Measurements from ENCODE around the gene CEP104. TPM values are rescaled to one million over a fixed set of nuclear protein-coding genes. Genes with fewer than 3 reads are reported as not detected.

CEP104 gene
- polyA plus RNA-seq, 1 of the 3 experiments (the other 2 are of a cell fraction), result 19.2 TPM

GRCh38 chr1:3790500-3790923, 66.5 kb downstream of the CEP104 start:
- Histone ChIP-seq H3K9me2 (no peaks in the 10 kb centered on the region), H3K4me3 (ENCODE audit: low read depth in 2 of 2, low read length in 1 of 2) (no peak overlapping the region), H3K4me1 (ENCODE audit: control insufficient read depth in 1 of 2, insufficient read depth in 2 of 2, low read depth in 1 of 2, low read length in 1 of 2) (peaks cover 0 to 15% of the 10 kb centered on the region in 2 experiments; a peak in 2 of 4 replicates), H3K79me2 (ENCODE audit: insufficient read depth) (peaks cover 84% of the 10 kb centered on the region), H3K4me2 (no peak overlapping the region), H3K36me3 (replicated peaks in 1 of 2; ENCODE audit: control insufficient read depth in 1 of 2, insufficient read depth in 2 of 2, low read length in 1 of 2) (peaks cover 3 to 25% of the 10 kb centered on the region in 2 experiments), H3K27ac (ENCODE audit: low read depth in 2 of 2, low read length in 1 of 2) (no peak overlapping the region), H4K20me1 (ENCODE audit: insufficient read depth) (peaks cover 65% of the 10 kb centered on the region), H3F3A (replicated peaks; ENCODE audit: insufficient read depth) (no peaks in the 10 kb centered on the region), H2AFZ (ENCODE audit: low read depth) (no peak overlapping the region), H3K27me3 (ENCODE audit: insufficient read depth) (no peaks in the 10 kb centered on the region), H3K9me3 (no peaks in the 10 kb centered on the region), H3K9ac (no peak overlapping the region)
- POLR2A ChIA-PET, result no interaction called here
- WGBS (ENCODE audit: low lambda C conversion rate), result 100% methylated on average over 1 of the region's 12 CpGs
- TF ChIP-seq IRF3 (IDR thresholded peaks at IDR 0.05; ENCODE audit: low read depth, low read length), result no peak
- no peak for TF ChIP-seq RCOR1 (IDR thresholded peaks at IDR 0.05; ENCODE audit: low read length)
- no peak for TF ChIP-seq GABPA (IDR thresholded peaks at IDR 0.05; ENCODE audit: low read depth)
- no peak for TF ChIP-seq JUND (IDR thresholded peaks at IDR 0.05)
- no peak for TF ChIP-seq TEAD4 (IDR thresholded peaks at IDR 0.05; ENCODE audit: borderline replicate concordance, insufficient read depth)
- TF ChIP-seq MEF2A (IDR thresholded peaks at IDR 0.05; ENCODE audit: borderline replicate concordance, low read depth), result no peak
- TF ChIP-seq NRF1 (IDR thresholded peaks at IDR 0.05; ENCODE audit: low read depth, low read length), result no peak
- no peak for TF ChIP-seq MAX (IDR thresholded peaks at IDR 0.05; ENCODE audit: low read depth)
- no peak for TF ChIP-seq ZBTB33 (IDR thresholded peaks at IDR 0.05; ENCODE audit: borderline replicate concordance, low read depth)
- TF ChIP-seq NFIC (IDR thresholded peaks at IDR 0.05; ENCODE audit: borderline replicate concordance), result no peak
- no peak for TF ChIP-seq FOXM1 (IDR thresholded peaks at IDR 0.05; ENCODE audit: low read depth)
- TF ChIP-seq FOSL2 (IDR thresholded peaks at IDR 0.05; ENCODE audit: borderline replicate concordance, low read depth), result no peak
- TF ChIP-seq ELF1 (IDR thresholded peaks at IDR 0.05), result no peak
- TF ChIP-seq CTCF (IDR thresholded peaks at IDR 0.05), result no peak
- TF ChIP-seq RXRA (IDR thresholded peaks at IDR 0.05; ENCODE audit: borderline replicate concordance, low read depth), result no peak
- TF ChIP-seq FOXJ3 (CRISPR knock-in tag; IDR thresholded peaks at IDR 0.05), result no peak
- no peak for TF ChIP-seq SMC3 (IDR thresholded peaks at IDR 0.05; ENCODE audit: low read depth, low read length)
- CTCF ChIA-PET, result interaction anchor here (1.1 kb wide), 1 partner anchor 66 kb away, joined by 3 read pairs; no protein-coding TSS in a partner anchor
- no peak for DNase-seq

Measured in SK-N-SH (cell line).